Right renal cortex interstitium (tissue), 3 donors: ENCODE measurements around the gene PLPPR1. TPM values are rescaled to one million over a fixed set of nuclear protein-coding genes. Genes with fewer than 3 reads are reported as not detected.
"Not testable (repeated sequence)": the region's sequence is repeated elsewhere in the genome, so short reads cannot be mapped to it uniquely, and the experiment has no call there.

ENCODE experiments used
- DNase-seq, 3 donors: peaks; one replicate each; pipeline ENCODE4 v3.0.0-alpha.2; 2013; ENCODE audit warnings: low read depth in 3 of 3, low spot score in 2 of 3
- polyA plus RNA-seq, 3 donors: library from polyadenylated mRNA; unstranded; fragments of 120-200 nt; gene quantifications; one replicate each; pipeline ENCODE4 v1.2.1, GENCODE V29; 2013; ENCODE audit not compliant: insufficient read length in 3 of 3

The PLPPR1 gene
- polyA plus RNA-seq, 3 donors: 17.5 to 23.8 (median 21.1) TPM

DNA sequence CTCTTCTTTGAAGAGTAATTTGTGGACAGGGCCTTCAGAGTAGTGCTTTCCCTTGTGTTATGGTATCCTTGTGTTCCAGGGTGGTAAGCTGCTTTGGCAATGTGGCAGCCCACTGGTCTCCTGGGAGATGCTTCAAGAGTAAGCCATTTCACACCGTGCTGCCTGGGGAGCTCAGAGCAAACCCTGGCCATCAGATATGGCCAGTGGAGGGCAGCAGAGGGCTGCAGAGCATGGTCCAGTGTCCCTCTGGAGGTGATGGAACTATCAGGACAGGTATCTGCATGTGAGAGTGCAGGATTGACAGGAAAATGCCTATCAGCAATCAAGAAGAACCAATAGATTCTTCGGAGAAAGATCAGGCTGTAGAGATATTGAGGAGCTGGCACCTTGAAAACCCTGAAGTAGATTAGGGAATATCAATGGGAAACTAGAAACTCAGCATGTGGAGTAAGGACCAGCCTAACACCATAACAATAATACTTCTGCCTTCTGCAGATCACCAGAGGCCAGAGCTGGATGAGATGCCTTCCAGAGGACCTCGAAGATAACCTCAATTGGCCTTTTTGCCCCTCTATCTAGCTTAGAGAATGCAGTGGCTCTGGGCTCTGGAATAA is 90.8 kb downstream of the PLPPR1 start:
- peak; percentile 13 to 18 (median 16) for DNase-seq

DNA sequence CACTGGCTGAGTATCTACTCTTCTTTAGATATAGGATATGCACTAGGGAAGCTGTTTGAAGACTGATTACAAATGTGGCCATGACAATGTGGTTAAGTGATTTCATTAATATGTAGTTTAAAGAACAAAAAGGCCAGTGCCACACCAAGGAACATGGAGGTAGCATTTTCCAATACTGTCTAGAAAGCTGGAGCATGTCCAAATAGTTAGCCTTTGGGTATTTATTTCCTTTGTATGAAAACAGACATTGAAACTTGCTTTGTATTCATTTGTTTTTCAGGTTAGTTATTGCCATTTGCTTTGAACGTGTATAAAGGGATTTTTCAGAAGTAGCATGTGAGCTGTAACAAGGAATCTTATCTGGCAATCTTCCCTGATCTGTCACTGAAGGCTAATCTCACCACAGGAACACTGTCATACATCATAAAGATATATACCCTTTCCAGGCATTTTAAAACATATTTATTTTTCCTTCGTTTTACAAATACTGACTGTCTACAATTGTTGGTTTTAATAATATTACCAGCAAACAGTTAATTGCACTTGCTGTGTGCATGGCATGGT is 93.4 kb downstream of the PLPPR1 start:
- DNase-seq: no peak

DNA sequence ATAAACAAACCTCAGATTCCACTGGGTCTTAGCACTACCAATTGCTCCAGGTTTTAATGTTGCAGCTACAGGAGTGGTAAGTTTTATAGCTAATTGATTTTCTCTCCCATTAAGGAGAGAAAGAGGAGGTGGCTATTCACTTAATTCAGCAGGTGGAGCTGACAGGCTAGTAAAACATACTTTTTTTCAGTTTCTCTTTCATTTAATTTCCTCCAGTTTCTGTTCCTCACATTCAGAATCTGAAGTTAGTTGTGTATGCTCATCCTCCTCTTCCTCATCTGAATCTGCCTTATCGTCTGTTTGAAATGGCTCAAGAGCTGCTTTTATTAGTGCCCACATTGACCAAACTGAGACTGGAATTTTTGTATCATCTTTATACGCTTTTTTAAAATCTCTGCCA is 98.0 kb downstream of the PLPPR1 start:
- no peak for DNase-seq

DNA sequence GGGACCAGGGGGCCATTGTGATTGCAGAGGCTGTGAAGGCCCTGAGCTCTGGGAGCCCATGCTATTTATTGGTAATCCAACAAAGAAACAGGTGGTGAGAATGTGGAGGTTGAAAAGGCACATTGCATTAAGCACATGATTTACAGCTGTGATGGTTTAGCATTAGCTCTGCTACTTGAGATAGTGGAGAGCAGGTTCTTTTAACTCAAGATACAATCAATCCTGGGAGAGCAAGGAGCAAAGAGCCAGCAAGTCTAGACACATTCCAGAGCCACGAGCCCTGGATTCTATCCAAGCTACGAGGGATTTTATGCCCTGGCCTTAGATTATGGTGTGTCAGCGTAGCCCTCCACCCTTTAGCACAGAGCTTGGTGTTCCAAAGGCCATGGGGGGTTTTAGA is 98.8 kb downstream of the PLPPR1 start:
- not testable (repeated sequence) for DNase-seq

DNA sequence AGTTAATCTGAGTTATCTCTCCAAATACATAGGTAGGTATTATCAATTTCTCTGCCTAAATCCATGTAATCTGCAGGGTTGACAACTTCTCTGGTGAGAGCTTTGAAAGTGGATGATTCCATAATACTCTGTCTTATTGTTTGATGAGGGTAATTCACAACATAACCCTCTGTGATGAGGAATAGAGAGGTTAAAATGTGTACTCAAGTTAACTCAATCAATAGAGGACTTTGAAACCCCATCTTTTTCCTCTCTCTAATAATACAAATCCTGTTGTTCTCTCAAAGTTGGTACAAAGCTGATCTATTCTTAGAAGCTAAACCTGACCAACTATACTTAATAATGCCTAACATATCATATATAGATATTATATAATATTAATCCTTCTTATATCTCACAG is 100.1 kb downstream of the PLPPR1 start:
- no peak for DNase-seq

DNA sequence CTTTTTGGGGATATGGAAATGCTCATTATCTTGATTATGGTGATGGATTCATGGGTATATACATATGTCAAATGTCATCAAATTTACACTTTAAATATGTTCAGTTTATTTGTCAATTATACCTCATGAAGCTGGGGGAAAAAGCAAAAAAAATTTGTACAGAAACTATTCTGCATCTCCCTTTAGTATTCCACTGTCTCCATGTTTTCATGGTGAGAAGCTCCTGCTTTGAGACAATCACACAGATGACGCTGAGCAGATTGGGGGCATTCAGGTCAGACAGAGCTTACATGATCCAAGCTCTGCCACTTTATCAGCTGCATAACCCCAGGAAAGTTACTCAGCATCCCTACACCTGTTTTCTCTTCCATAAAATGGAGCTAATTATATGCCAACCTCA is 101.5 kb downstream of the PLPPR1 start:
- no peak for DNase-seq

DNA sequence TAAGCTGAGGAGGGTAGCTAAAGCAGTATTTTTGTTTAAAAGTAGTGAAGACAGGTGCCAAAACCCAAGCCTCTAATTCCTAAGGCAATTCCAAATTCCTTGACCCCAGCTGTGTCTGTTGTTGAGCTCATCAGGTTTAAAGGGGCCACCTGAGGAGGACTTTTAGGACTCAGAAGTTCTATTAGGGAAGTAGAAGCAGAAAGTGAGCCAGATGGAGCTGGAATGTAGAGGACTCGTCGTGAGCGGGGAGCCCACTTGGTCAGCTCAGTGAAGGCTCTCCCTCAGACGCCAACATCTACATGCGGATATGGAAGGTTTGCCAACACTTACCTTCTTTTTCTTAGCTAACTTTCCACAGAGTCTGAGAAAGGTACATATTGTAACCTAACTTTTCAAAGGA is 102.8 kb downstream of the PLPPR1 start:
- DNase-seq: no peak

DNA sequence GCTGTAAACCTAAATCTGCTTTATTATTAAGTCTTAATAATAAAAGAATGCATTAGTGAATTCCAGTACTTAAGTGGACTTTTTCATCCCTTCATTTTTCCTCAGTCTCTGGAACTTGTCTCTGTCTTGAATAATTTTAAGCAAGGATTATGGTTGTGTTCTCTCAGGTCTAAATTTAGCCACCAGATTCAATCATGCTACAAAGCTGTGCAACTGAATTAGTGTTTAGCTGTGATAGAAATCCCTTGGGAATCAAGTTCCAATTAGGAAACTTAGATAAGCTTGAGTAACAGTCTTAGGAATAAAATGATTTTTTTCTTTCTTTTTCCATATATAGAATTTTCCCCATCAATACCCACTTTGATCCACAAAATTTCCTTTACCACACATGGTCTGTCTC is 104.3 kb downstream of the PLPPR1 start:
- no peak for DNase-seq

DNA sequence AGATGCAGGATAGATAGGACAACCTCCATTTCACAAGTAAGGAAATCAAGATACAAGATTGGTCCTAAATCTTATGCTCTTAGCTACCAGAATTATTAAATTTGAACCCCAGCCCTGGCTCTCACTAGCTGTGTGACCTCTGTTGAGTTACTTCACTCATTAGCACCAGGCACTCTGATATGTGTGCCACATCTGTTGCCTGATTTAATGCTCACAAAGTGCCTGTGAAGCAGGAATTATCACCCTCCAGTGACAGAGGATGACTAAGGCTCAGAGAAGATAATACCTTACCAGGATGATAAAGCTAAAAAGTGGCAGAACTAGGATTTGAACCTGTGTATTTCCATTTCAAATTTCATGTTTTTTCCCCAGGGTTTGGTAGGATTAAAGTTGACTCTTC is 110.0 kb downstream of the PLPPR1 start:
- DNase-seq: no peak

DNA sequence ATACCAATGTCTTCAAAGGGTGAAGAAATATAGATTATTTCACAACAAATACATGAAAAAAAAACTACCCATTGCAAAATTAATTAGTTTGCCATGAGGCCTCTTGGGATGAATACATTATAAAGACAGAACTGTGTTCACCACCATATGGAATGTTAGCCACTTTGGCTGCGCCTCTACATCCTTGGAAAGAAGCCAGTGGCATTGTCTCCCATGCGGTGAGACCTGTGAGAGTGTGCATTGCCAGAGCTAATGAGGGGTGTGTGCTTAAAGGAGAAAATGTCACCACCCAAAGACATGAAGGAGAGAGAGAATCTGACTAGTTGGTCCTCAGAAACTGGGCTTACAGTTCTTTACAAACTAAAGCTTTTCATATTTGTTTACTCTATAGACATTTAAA is 110.6 kb downstream of the PLPPR1 start:
- no peak for DNase-seq

DNA sequence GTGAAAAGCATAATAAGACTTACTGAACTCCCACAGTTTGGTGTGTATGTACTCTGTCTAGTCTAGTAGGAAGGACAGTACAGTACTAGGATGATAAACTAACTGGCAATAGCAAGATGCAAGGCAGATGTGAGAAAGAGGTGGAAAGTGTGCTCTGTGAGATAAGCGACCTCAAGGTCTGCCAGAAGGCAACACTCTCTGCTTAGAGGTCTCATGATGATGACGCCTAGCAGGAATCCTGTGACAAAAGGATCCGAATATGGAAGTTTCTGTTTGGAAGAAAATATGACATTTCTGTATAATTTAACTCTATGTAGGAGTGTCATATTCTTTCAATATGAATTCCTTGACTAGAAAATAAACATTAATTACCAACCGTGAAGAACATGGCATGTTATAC is 112.2 kb downstream of the PLPPR1 start:
- no peak for DNase-seq

DNA sequence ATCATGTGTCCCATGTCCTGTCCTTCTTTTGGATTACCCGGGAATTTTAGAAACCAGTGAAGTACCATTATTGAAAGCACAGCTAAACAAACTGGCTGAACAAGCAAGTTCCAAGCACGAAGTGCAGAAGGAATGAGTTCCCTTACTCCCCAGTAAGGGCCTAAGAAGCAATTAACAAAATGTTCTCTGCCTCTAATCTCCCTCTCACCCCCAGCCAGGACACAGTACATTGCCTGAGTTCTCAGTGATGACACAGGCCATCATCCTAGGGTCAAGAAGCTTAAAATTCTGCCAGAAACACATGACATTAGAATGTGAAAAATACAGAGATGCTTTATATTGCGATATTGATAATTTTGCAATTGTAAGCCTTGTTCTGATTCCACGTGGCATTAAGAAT is 118.0 kb downstream of the PLPPR1 start:
- no peak for DNase-seq

DNA sequence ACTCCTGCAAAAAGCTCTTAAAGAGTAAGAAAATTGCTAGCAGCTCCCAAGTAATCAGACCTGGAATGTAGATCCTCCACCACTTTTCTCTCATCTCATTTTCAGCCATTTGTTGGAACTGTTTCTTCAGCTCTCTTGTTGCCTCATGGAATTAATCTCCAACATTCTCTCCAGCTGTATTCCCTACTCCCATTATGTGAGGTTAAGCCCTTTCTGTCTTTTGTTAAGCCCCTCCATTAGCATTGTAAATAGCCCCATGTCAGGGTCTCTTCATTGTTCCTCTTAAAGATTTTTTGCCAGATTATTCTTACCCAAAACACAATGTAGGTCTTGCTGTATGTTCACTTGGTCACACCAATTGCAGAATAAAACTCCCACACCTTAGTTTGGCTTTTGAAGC is 119.8 kb downstream of the PLPPR1 start:
- no peak for DNase-seq

DNA sequence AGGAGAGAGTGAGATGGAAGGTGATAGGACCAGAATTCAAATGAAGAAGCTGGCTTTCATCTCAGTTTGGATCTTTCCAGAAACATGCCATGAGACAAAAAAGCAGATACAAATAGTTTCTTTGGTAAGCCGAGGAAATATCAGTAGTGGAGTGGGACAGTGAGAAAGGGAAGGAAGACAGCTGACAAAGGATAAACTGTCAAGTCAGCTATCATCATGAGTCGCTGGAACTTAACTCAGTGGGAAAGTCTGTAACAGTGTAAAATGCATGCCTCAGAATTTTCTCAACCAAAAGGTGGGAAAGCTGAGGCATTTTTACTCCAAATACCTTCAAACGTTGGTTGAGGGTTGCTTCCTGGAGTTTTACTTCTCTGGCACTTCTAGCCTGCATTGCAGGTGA is 129.8 kb downstream of the PLPPR1 start:
- DNase-seq: no peak

DNA sequence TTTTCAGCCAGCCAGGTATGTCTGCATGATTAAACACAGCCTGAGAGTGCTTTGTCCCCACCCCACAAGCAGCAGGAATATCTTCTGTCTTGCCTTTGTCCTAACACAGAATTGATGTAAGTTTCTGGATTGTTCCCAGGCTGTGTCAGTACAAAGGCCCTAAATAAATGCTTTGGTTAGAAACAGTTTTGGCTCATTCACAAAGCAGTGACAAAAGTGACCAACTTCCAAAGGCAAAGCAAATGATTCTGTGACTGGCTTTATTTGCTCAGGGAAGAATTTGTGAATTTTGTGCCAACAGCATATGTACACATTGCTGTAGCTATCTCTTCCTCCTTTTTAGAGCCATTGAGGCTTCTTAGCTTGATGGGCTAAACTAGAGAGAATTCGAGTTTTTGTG is 133.7 kb downstream of the PLPPR1 start:
- no peak for DNase-seq

DNA sequence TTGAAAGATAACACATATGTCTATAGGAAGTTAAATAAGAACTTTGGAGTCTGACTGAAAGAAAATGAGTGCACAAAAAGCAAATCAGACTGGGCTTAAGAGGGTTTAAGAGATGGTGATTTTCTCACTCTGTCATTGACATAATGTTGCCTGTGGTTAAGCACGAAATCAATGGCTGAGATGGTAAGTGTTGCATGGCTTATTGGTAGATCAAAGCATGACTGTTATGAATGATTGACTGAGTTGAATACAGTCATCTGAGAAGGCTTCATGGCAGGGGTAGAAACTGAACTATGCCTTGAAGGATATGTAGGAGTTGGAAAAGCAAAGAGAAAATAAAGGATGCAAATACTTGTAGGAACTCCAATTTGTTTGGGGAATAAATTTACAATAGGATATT is 136.6 kb downstream of the PLPPR1 start:
- no peak for DNase-seq

DNA sequence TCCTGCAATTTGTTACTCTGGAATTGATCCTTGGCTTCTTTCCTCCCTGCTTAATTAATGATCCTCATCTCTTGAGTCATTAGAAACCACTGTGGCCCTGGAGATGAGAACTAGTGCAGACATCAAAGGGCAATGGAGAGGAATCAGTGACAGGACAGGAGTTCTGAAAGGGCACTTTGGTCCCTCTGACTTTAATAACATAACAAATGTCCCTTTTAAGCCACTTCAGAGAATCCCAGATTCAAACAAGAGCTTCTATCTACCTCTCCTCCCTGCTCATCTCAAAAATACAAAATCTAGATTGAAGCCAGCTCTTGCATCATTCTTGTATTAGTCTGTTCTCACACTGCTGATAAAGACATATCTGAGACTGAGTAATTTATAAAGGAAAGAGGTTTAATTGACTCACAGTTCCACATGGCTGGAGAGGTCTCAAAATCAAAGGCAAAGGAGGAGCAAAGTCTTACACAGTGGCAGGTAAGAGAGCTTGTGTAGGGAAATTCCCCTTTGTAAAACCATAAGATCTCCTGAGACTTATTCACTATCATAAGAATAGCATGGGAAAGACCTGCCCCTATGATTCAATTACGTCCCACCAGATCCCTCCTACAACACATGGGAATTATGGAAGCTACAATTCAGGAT is 139.1 kb downstream of the PLPPR1 start:
- peak in 1 of 3 donors; percentile 12 for DNase-seq

DNA sequence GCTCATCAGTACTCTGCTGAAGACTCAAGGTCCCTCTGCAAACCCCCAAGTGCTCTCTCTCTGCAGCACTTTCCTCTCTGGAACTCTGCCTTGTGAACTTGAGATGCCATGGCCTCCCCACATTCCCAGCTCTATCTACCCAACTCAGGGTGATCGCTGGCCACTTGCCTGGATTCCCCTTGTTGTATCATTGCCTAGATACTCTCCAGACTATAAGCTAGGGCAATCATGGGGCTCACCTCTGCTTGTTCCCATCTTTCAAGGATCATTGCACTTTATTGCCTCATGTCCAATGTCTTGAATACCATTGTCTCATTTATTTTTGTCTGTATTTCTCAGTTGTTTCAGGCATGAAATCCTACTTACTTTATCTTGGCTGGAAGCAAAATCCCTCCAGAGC is 144.1 kb downstream of the PLPPR1 start:
- no peak for DNase-seq

DNA sequence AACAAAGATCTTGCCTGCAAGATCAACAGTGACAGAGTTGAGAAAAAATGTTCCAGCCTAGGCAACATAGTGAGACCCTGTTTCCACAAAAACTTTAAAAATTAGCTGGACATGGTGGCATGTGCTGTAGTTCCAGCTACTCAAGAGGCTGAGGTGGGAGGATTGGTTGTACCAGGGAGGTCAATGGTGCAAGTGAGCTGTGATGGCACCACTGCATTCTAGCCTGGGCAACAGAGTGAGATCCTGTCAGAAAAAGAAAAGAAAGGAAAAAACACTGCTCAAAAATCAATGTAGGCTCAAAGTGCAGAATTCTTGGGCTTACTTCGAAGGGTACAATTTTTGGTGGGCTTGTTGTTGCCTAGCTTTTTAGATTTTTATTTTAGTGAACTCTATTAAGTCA is 145.4 kb downstream of the PLPPR1 start:
- DNase-seq: no peak

DNA sequence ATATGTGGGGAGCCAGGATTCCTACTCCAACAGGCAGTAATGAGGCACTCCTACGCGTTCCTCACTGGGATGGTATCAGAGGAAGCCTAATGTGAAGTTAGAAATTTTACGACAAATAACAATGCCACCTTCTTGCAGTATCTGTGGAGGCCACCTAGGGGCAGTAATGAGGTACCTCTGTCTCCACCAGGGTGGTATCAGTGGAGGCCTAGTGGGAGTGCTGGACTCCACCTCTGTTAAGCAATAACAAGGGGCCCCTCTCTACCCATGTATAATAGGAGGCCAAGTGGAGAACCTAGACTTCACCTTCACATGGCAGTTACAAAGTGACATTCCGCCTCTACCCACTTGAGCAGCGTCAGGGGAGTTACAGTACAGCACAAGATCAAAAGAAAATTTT is 147.9 kb downstream of the PLPPR1 start:
- DNase-seq: no peak

DNA sequence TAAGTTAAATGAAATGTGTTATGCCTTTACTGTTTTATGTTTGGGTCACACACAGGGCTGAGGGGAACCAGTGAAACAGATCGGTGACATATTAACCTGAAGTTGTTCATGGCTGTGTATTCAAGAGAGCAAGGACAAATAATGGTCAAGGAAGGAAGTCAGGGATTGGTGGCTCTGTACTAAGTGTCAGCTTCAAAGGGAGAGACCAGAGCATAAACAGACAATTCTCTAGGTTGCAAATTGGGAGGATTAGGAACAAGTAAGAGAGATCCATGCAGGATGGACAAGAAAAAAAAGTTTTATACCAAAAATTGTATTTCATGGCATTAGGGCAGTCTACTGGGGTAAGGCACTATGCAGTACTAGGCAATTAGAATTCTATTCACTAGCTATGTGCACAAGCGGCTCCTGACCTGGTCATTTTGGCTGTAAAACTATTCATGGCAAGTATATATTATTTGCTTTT is 156.3 kb downstream of the PLPPR1 start:
- DNase-seq: no peak

DNA sequence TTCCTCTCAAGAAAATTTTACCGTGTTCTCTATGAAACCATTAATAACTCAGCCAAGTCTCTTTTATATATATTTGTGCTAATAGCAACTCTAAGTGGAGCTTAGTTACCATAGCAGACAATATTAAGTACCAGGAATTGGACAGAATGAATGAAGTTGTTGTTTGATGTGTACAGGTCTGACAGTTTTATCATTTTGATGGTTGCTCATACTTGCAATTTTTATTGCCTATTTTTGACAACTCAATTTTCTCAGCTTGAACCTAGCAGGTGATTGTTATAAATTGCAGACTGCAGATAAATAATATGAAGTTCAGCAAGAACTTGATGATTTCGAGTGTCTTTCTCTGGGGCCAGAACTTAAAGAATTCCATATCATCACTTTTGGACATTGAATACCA is 163.2 kb downstream of the PLPPR1 start:
- DNase-seq: no peak
